Upper lobe of left lung (tissue), 4 donors: ENCODE data around the gene AMZ2.
"Not testable (repeated sequence)": the region's sequence is repeated elsewhere in the genome, so short reads cannot be mapped to it uniquely, and the experiment has no call there.

Experiments used
- EP300 ChIP-seq, 4 donors: sonication (generic); formaldehyde crosslinking; IDR thresholded peaks; one replicate each; pipeline ENCODE4 v1.5.1; 2017; ENCODE audit warnings: antibody characterized with exemption in 4 of 4, control low read depth in 2 of 4
- POLR2A ChIP-seq, 4 donors: fragments of 450-650 bp; IDR thresholded peaks; one replicate each; pipeline ENCODE4 v1.5.1; 2016 to 2017; ENCODE audit warnings: antibody characterized with exemption in 4 of 4, mild to moderate bottlenecking in 2 of 4
- POLR2AphosphoS5 ChIP-seq, 2 donors: sonication (generic); formaldehyde crosslinking; IDR thresholded peaks; one replicate each; pipeline ENCODE4 v1.5.1; 2017; ENCODE audit warnings: antibody characterized with exemption in 2 of 2
- TF ChIP-seq, protein P1 (sequence below), 6 experiments: fragments of 450-650 bp in 4 of 6; fragments of 200-600 bp in 2 of 6; sonication (generic) in 2 of 6; IDR thresholded peaks; one replicate each; pipeline ENCODE4 v1.5.1; 2016 to 2019; ENCODE audit warnings: antibody characterized with exemption in 6 of 6

DNA sequence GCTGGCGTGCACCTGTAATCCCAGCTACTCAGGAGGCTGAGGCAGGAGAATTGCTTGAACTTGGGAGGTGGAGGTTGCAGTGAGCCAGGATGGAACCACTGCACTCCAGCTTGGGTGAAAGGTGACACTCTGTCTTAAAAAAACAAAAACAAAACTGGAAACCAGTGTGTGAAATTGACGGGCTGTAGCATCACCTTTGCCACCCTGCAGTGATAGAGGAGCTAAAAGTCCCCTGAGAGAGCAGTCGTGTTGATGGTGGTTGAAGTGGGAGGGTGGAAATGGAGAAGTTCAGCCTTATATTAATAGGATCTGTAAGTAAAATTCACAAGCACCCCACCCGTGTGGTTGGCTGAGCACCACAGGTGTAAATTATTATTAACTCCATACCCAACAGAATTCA lies 22.8 kb upstream of the AMZ2 start:
- TF ChIP-seq, protein P1, sequence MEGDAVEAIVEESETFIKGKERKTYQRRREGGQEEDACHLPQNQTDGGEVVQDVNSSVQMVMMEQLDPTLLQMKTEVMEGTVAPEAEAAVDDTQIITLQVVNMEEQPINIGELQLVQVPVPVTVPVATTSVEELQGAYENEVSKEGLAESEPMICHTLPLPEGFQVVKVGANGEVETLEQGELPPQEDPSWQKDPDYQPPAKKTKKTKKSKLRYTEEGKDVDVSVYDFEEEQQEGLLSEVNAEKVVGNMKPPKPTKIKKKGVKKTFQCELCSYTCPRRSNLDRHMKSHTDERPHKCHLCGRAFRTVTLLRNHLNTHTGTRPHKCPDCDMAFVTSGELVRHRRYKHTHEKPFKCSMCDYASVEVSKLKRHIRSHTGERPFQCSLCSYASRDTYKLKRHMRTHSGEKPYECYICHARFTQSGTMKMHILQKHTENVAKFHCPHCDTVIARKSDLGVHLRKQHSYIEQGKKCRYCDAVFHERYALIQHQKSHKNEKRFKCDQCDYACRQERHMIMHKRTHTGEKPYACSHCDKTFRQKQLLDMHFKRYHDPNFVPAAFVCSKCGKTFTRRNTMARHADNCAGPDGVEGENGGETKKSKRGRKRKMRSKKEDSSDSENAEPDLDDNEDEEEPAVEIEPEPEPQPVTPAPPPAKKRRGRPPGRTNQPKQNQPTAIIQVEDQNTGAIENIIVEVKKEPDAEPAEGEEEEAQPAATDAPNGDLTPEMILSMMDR (IDR thresholded peaks at IDR 0.05): not testable (repeated sequence)
- TF ChIP-seq POLR2A, EP300, POLR2AphosphoS5 (IDR thresholded peaks at IDR 0.05): not testable (repeated sequence)
